Ovary (tissue), 3 donors: ENCODE measurements around the gene SIGMAR1.

Source experiments
- CTCF ChIP-seq, 3 donors: fragments of 450-650 bp in 2 of 3; fragments of 200-600 bp in 1 of 3; IDR thresholded peaks; one replicate each; pipeline versions ENCODE4 v1.5.1 to v1.8.0; 2016 to 2022; ENCODE audit warnings: antibody characterized with exemption in 3 of 3, mild to moderate bottlenecking in 1 of 3
- EP300 ChIP-seq: sonication (generic); formaldehyde crosslinking; IDR thresholded peaks from one replicate; pipeline ENCODE4 v1.6.1; 2017; ENCODE audit warnings: antibody characterized with exemption
- donor health status: DM: no; HTN: no; CAD: no.

- TF ChIP-seq EP300 (no peak), CTCF (IDR thresholded peaks at IDR 0.05) (no peak)
Measured at GRCh38 chr9:34658461-34658860, 20.9 kb upstream of the SIGMAR1 start.
